ENCODE measurements around the gene PC.

DNA sequence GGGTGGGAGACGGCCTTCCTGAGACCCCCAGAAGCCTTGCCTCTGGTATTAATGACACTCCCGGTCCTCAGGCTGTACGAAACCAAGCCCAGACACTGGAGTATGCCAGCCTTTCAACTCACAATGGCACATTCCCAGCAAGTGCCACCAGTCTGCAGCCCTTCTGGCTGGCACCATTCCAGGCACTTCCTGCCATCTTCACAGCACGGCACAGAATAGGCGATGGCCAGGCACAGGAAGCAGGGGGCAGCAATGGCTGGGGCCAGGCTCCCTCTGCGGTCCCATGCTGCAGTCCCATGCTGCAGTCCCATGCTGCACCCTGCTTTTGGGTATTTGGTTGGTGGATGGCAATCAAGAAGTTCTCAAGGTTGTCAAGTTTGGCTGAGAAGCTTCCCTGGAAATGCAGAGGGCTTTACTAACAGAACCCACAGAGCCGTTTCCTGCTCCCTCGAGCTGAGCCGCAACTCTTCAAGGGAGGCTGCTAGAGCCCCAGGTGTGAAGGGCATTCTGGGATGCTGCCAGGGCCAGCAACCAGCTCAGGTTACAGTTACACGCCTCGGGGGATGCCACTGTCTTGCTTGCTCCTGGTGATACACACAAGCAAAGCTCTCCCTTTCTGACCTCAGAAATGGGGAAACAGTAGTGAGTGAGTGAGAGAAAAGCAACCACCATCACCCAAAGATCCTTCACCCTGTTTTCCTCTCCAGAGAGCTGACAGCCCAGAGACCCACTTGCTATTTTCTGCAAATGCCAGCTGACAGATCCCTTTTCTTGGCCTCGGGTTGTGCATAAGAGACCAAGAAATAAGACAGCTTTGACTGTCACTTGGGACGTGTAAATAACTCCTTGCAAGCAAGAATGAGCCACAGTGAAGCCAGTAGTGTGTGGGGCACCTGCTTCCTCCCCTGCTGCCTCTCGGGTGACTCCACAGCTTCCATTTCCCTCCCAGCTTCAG is 77.4 kb downstream of the PC start:
- TF ChIP-seq EZH2 (IDR thresholded peaks at IDR 0.05; ENCODE audit: borderline replicate concordance, low read depth, low read length, severe bottlenecking): no peak
- TF ChIP-seq, protein P1, sequence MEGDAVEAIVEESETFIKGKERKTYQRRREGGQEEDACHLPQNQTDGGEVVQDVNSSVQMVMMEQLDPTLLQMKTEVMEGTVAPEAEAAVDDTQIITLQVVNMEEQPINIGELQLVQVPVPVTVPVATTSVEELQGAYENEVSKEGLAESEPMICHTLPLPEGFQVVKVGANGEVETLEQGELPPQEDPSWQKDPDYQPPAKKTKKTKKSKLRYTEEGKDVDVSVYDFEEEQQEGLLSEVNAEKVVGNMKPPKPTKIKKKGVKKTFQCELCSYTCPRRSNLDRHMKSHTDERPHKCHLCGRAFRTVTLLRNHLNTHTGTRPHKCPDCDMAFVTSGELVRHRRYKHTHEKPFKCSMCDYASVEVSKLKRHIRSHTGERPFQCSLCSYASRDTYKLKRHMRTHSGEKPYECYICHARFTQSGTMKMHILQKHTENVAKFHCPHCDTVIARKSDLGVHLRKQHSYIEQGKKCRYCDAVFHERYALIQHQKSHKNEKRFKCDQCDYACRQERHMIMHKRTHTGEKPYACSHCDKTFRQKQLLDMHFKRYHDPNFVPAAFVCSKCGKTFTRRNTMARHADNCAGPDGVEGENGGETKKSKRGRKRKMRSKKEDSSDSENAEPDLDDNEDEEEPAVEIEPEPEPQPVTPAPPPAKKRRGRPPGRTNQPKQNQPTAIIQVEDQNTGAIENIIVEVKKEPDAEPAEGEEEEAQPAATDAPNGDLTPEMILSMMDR (IDR thresholded peaks at IDR 0.05; ENCODE audit: extremely low read depth in 1 of 2, insufficient read depth in 1 of 2, low read depth in 1 of 2, low read length in 2 of 2): no peak
- no peak for TF ChIP-seq POLR2A (IDR thresholded peaks at IDR 0.05; ENCODE audit: low read depth, low read length)
- TF ChIP-seq, protein P2, sequence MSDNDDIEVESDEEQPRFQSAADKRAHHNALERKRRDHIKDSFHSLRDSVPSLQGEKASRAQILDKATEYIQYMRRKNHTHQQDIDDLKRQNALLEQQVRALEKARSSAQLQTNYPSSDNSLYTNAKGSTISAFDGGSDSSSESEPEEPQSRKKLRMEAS (IDR thresholded peaks at IDR 0.05; ENCODE audit: insufficient read depth, insufficient read length): no peak

Data from endothelial cell of umbilical vein (primary cell).